OCI-LY1 (cell line): ENCODE measurements around the gene AP3S1.
"Not testable (repeated sequence)": the region's sequence is repeated elsewhere in the genome, so short reads cannot be mapped to it uniquely, and the experiment has no call there.

ENCODE experiments used
- H2AFZ ChIP-seq: fragments of 200-600 bp; sonication (generic), shearing (Covaris generic); 2 replicates; pipeline ENCODE4 v1.6.0; 2014; ENCODE audit warnings: antibody characterized with exemption, mild to moderate bottlenecking, low read length
- H3F3A ChIP-seq: fragments of 200-600 bp; sonication (generic), shearing (Covaris generic); 2 replicates; pipeline ENCODE4 v1.6.0; 2014; ENCODE audit warnings: mild to moderate bottlenecking, antibody characterized with exemption, low read length, moderate library complexity; ENCODE audit not compliant: insufficient read depth
- H3K27ac ChIP-seq: fragments of 200-600 bp; sonication (generic); 2 replicates; pipeline ENCODE4 v1.5.1; 2014; ENCODE audit warnings: low read length, mixed run types, mild to moderate bottlenecking, low read depth; ENCODE audit not compliant: poor library complexity, severe bottlenecking
- H3K27me3 ChIP-seq: fragments of 200-600 bp; sonication (generic); 2 replicates; pipeline ENCODE4 v1.6.0; 2014; ENCODE audit warnings: antibody characterized with exemption, mild to moderate bottlenecking, low read length, moderate library complexity; ENCODE audit not compliant: insufficient read depth
- H3K36me3 ChIP-seq: fragments of 200-600 bp; sonication (generic); 2 replicates; pipeline ENCODE4 v1.6.1; 2014; ENCODE audit warnings: mild to moderate bottlenecking, antibody characterized with exemption, low read length, moderate library complexity, mixed read lengths; ENCODE audit not compliant: insufficient read depth
- H3K4me1 ChIP-seq: fragments of 200-600 bp; sonication (generic); 2 replicates; pipeline ENCODE4 v1.5.1; 2014; ENCODE audit warnings: mild to moderate bottlenecking, low read length, moderate library complexity; ENCODE audit not compliant: insufficient read depth, severe bottlenecking
- H3K4me2 ChIP-seq: fragments of 200-600 bp; sonication (generic), shearing (Covaris generic); 2 replicates; pipeline ENCODE4 v1.6.1; 2014; ENCODE audit warnings: low read length
- H3K4me3 ChIP-seq: fragments of 200-600 bp; sonication (generic); 2 replicates; pipeline ENCODE4 v1.5.1; 2014; ENCODE audit warnings: low read length, low read depth, mild to moderate bottlenecking, mixed read lengths; ENCODE audit not compliant: poor library complexity, severe bottlenecking
- H3K79me2 ChIP-seq: fragments of 200-600 bp; shearing (Covaris generic); 2 replicates; pipeline ENCODE4 v1.6.1; 2016; ENCODE audit warnings: mixed run types, low read length, mixed read lengths; ENCODE audit not compliant: insufficient read depth
- H3K9ac ChIP-seq: fragments of 200-600 bp; sonication (generic), shearing (Covaris generic); 2 replicates; pipeline ENCODE4 v1.6.1; 2014; ENCODE audit warnings: mild to moderate bottlenecking, low read length, mixed read lengths
- H3K9me2 ChIP-seq: fragments of 200-600 bp; sonication (generic), shearing (Covaris generic); 2 replicates; pipeline ENCODE4 v1.6.1; 2014; ENCODE audit warnings: low read depth, mild to moderate bottlenecking, low read length, mixed read lengths
- H3K9me3 ChIP-seq: fragments of 200-600 bp; shearing (Covaris generic); 2 replicates; pipeline ENCODE4 v1.6.1; 2014; ENCODE audit warnings: low read length, mixed read lengths
- H4K20me1 ChIP-seq: fragments of 200-600 bp; sonication (generic), shearing (Covaris generic); 2 replicates; pipeline ENCODE4 v1.6.0; 2016; ENCODE audit warnings: mild to moderate bottlenecking, low read length; ENCODE audit not compliant: insufficient read depth
- CTCF ChIP-seq: fragments of 200-600 bp; sonication (generic), shearing (Covaris generic); IDR thresholded peaks from 2 replicates; pipeline ENCODE4 v1.5.1; 2017; ENCODE audit warnings: mild to moderate bottlenecking, antibody characterized with exemption, low read length, moderate library complexity, mixed read lengths
- EZH2 ChIP-seq: fragments of 200-600 bp; sonication (generic), shearing (Covaris generic); IDR thresholded peaks from 2 replicates; pipeline ENCODE4 v1.8.0; 2017; ENCODE audit warnings: borderline replicate concordance, mixed run types, mild to moderate bottlenecking, antibody characterized with exemption, low read length, moderate library complexity, mixed read lengths

AP3S1 gene

GRCh38 chr5:115818821-115819220 is 22.9 kb upstream of the AP3S1 start:
- Histone ChIP-seq H3K27me3 (no peaks in the 10 kb centered on the region), H3K9me2 (no peaks in the 10 kb centered on the region), H3K27ac (no peak overlapping the region), H2AFZ (no peak overlapping the region), H3K4me1 (no peaks in the 10 kb centered on the region), H3K79me2 (no peaks in the 10 kb centered on the region), H3K9ac (no peak overlapping the region), H3K4me3 (no peak overlapping the region), H3K9me3 (no peaks in the 10 kb centered on the region), H3K4me2 (no peak overlapping the region), H4K20me1 (no peaks in the 10 kb centered on the region), H3K36me3 (no peaks in the 10 kb centered on the region), H3F3A (no peaks in the 10 kb centered on the region)
- TF ChIP-seq EZH2 (no peak), CTCF (no peak)

GRCh38 chr5:115820846-115821245 is 20.9 kb upstream of the AP3S1 start:
- Histone ChIP-seq H3K27ac (no peak overlapping the region), H3K4me1 (no peaks in the 10 kb centered on the region), H3K9me3 (no peaks in the 10 kb centered on the region), H3K79me2 (no peaks in the 10 kb centered on the region), H3K27me3 (no peaks in the 10 kb centered on the region), H3K4me2 (no peak overlapping the region), H2AFZ (no peak overlapping the region), H3K36me3 (no peaks in the 10 kb centered on the region), H3K4me3 (no peak overlapping the region), H4K20me1 (no peaks in the 10 kb centered on the region), H3F3A (no peaks in the 10 kb centered on the region), H3K9ac (no peak overlapping the region), H3K9me2 (no peaks in the 10 kb centered on the region)
- TF ChIP-seq CTCF, result no peak
- TF ChIP-seq EZH2, result no peak

GRCh38 chr5:115824983-115825382 is 16.8 kb upstream of the AP3S1 start:
- H3F3A ChIP-seq, result not testable (repeated sequence)

GRCh38 chr5:115825948-115826347 is 15.8 kb upstream of the AP3S1 start:
- no peak overlapping the region for H3K27ac ChIP-seq
- no peak overlapping the region for H3K9ac ChIP-seq
- H4K20me1 ChIP-seq, result no peaks in the 10 kb centered on the region
- peaks cover 28% of the 10 kb centered on the region for H3K36me3 ChIP-seq
- H3K9me2 ChIP-seq, result no peaks in the 10 kb centered on the region
- TF ChIP-seq CTCF (no peak), EZH2 (no peak)
- no peaks in the 10 kb centered on the region for H3F3A ChIP-seq
- H2AFZ ChIP-seq, result no peak overlapping the region
- H3K79me2 ChIP-seq, result no peaks in the 10 kb centered on the region
- no peak overlapping the region for H3K4me3 ChIP-seq
- H3K4me1 ChIP-seq, result no peaks in the 10 kb centered on the region
- no peaks in the 10 kb centered on the region for H3K9me3 ChIP-seq
- H3K27me3 ChIP-seq, result no peaks in the 10 kb centered on the region
- no peak overlapping the region for H3K4me2 ChIP-seq

More at GRCh38 chr5:115824983-115825382, 16.8 kb upstream of the AP3S1 start:
- H3K27me3 ChIP-seq, H3K4me2 ChIP-seq, H3K9me3 ChIP-seq, H4K20me1 ChIP-seq, H3K4me1 ChIP-seq, H3K79me2 ChIP-seq, H3K9ac ChIP-seq, H2AFZ ChIP-seq, H3K4me3 ChIP-seq, H3K27ac ChIP-seq, H3K9me2 ChIP-seq: not testable (repeated sequence)
- H3K36me3 ChIP-seq, result peaks cover 20% of the 10 kb centered on the region
